IPS-18c (cell line): ENCODE results near the gene SCARB1.

ENCODE experiments used
- H3K4me3 ChIP-seq: 2 replicates; pipeline ENCODE4 v1.7.0; 2013; ENCODE audit warnings: low read depth, mild to moderate bottlenecking, low read length, moderate library complexity; ENCODE audit not compliant: insufficient read depth
- H3K9me3 ChIP-seq: one replicate; pipeline ENCODE4 v1.6.1; 2013; ENCODE audit warnings: mild to moderate bottlenecking, low read length, moderate library complexity; ENCODE audit not compliant: control insufficient read depth, insufficient read depth

The SCARB1 gene

GRCh38 chr12:124868252-124869058, 4.8 kb upstream of the SCARB1 start:
- Histone ChIP-seq H3K9me3 (no peaks in the 10 kb centered on the region), H3K4me3 (no peak overlapping the region)

- Histone ChIP-seq H3K9me3 (no peaks in the 10 kb centered on the region), H3K4me3 (no peak overlapping the region)
These were observed 3.8 kb upstream of the SCARB1 start for GRCh38 chr12:124867401-124867930.

GRCh38 chr12:124866883-124867400, 3.3 kb upstream of the SCARB1 start:
- Histone ChIP-seq H3K4me3 (no peak overlapping the region), H3K9me3 (no peaks in the 10 kb centered on the region)

- H3K4me3 ChIP-seq = no peak overlapping the region
- no peaks in the 10 kb centered on the region for H3K9me3 ChIP-seq
These were observed 2.7 kb upstream of the SCARB1 start for GRCh38 chr12:124866195-124866882.

- Histone ChIP-seq H3K4me3 (no peak overlapping the region), H3K9me3 (no peaks in the 10 kb centered on the region)
These were observed 2.1 kb upstream of the SCARB1 start for GRCh38 chr12:124865728-124866127.

- H3K9me3 ChIP-seq = no peaks in the 10 kb centered on the region
- 0 out of 2 replicates have a peak overlapping the region, but pooled peaks have one; percentile 28 for H3K4me3 ChIP-seq
These were observed 675 bp upstream of the SCARB1 start for GRCh38 chr12:124864326-124864752.

GRCh38 chr12:124862768-124863415, 772 bp downstream of the SCARB1 start:
- Histone ChIP-seq H3K4me3 (peak overlapping the region; percentile 84), H3K9me3 (no peaks in the 10 kb centered on the region)

- Histone ChIP-seq H3K4me3 (no peak overlapping the region), H3K9me3 (no peaks in the 10 kb centered on the region)
These were observed 1.6 kb downstream of the SCARB1 start for GRCh38 chr12:124861898-124862676.

GRCh38 chr12:124861492-124861891, 2.2 kb downstream of the SCARB1 start:
- Histone ChIP-seq H3K4me3 (no peak overlapping the region), H3K9me3 (no peaks in the 10 kb centered on the region)

- Histone ChIP-seq H3K4me3 (no peak overlapping the region), H3K9me3 (no peaks in the 10 kb centered on the region)
These were observed 5.7 kb downstream of the SCARB1 start for GRCh38 chr12:124857921-124858461.

GRCh38 chr12:124856842-124857178, 6.9 kb downstream of the SCARB1 start:
- Histone ChIP-seq H3K9me3 (no peaks in the 10 kb centered on the region), H3K4me3 (no peak overlapping the region)

- Histone ChIP-seq H3K9me3 (no peaks in the 10 kb centered on the region), H3K4me3 (no peak overlapping the region)
These were observed 7.4 kb downstream of the SCARB1 start for GRCh38 chr12:124856132-124856841.

- Histone ChIP-seq H3K4me3 (no peak overlapping the region), H3K9me3 (no peaks in the 10 kb centered on the region)
These were observed 8.2 kb downstream of the SCARB1 start for GRCh38 chr12:124855275-124855957.

- H3K9me3 ChIP-seq = no peaks in the 10 kb centered on the region
- no peak overlapping the region for H3K4me3 ChIP-seq
These were observed 9.0 kb downstream of the SCARB1 start for GRCh38 chr12:124854637-124855184.

GRCh38 chr12:124853781-124854636, 9.7 kb downstream of the SCARB1 start:
- no peak overlapping the region for H3K4me3 ChIP-seq
- no peaks in the 10 kb centered on the region for H3K9me3 ChIP-seq
